ENCODE results near the gene MORN3.
A peak's percentile ranks its signal among the peaks of the same experiment; 100 is the strongest.

Gene MORN3

GRCh38 chr12:121657305-121658008 is 12.0 kb downstream of the MORN3 start:
- no peak for TF ChIP-seq CTCF (IDR thresholded peaks at IDR 0.05; ENCODE audit: insufficient read depth, low read depth, low read length, missing control alignments)
- no peak overlapping the region for H3K4me3 ChIP-seq (ENCODE audit: low read length)
- no peak for DNase-seq (ENCODE audit: low read depth)

- TF ChIP-seq CTCF (IDR thresholded peaks at IDR 0.05; ENCODE audit: insufficient read depth, low read depth, low read length, missing control alignments), result no peak
- no peak overlapping the region for H3K4me3 ChIP-seq (ENCODE audit: low read length)
Measured at GRCh38 chr12:121656122-121656521, 13.3 kb downstream of the MORN3 start.

GRCh38 chr12:121653999-121654398 is 15.5 kb downstream of the MORN3 start:
- no peak for DNase-seq (ENCODE audit: low read depth)
- H3K4me3 ChIP-seq (ENCODE audit: low read length), result no peak overlapping the region
- no peak for TF ChIP-seq CTCF (IDR thresholded peaks at IDR 0.05; ENCODE audit: insufficient read depth, low read depth, low read length, missing control alignments)

More at GRCh38 chr12:121656122-121656521, 13.3 kb downstream of the MORN3 start:
- no peak for DNase-seq (ENCODE audit: low read depth)

GRCh38 chr12:121652767-121653497 is 16.5 kb downstream of the MORN3 start:
- H3K4me3 ChIP-seq (ENCODE audit: low read length), result no peak overlapping the region
- TF ChIP-seq CTCF (IDR thresholded peaks at IDR 0.05; ENCODE audit: insufficient read depth, low read depth, low read length, missing control alignments), result no peak
- peak; percentile 60 for DNase-seq (ENCODE audit: low read depth)

- no peak for TF ChIP-seq CTCF (IDR thresholded peaks at IDR 0.05; ENCODE audit: insufficient read depth, low read depth, low read length, missing control alignments)
- H3K4me3 ChIP-seq (ENCODE audit: low read length), result no peak overlapping the region
- DNase-seq (ENCODE audit: low read depth), result no peak
Measured at GRCh38 chr12:121651320-121651719, 18.1 kb downstream of the MORN3 start.

- DNase-seq (ENCODE audit: low read depth), result no peak
- no peak overlapping the region for H3K4me3 ChIP-seq (ENCODE audit: low read length)
- TF ChIP-seq CTCF (IDR thresholded peaks at IDR 0.05; ENCODE audit: insufficient read depth, low read depth, low read length, missing control alignments), result no peak
Measured at GRCh38 chr12:121649819-121650353, 19.6 kb downstream of the MORN3 start.

Data from epithelial cell of esophagus (primary cell).